A673 (cell line): ENCODE data around the gene SLC12A2. TPM values are rescaled to one million over a fixed set of nuclear protein-coding genes. Genes with fewer than 3 reads are reported as not detected.

Source experiments
- BruUV-seq: library from RNA; stranded (reverse); fragments of 400-500 nt; replicated peaks from 2 replicates; lab custom pipeline; 2021; lab: Mats Ljungman, UMichigan
- CTCF ChIA-PET: fragments of 300-600 bp; sonication (Branson Sonifier 250); formaldehyde crosslinking; loops from one replicate; lab custom pipeline; 2022; ENCODE audit warnings: antibody characterized with exemption; lab: Charles Lee
- POLR2A ChIA-PET: fragments of 300-600 bp; sonication (Branson Sonifier 250); formaldehyde crosslinking; loops from one replicate; lab custom pipeline; 2022; ENCODE audit warnings: antibody characterized with exemption; ENCODE audit not compliant: low non-redundant PET; lab: Charles Lee
- DNase-seq: peaks from one replicate; pipeline ENCODE4 v3.0.0-alpha.2; 2015; ENCODE audit warnings: low spot score
- H3K27ac ChIP-seq: fragments of 200-600 bp; sonication (generic); 2 replicates; pipeline ENCODE4 v1.5.1; 2016; ENCODE audit warnings: mixed run types, low read depth, mild to moderate bottlenecking, mixed read lengths, antibody characterized with exemption, low read length; ENCODE audit not compliant: poor library complexity, severe bottlenecking
- H3K27me3 ChIP-seq: fragments of 200-600 bp; sonication (generic); replicated peaks from 2 replicates; pipeline ENCODE4 v1.6.1; 2017; ENCODE audit warnings: mixed run types, low read depth, mild to moderate bottlenecking, mixed read lengths, antibody characterized with exemption, low read length; ENCODE audit not compliant: insufficient read depth, poor library complexity
- H3K36me3 ChIP-seq: fragments of 200-600 bp; sonication (generic); 2 replicates; pipeline ENCODE4 v1.6.1; 2016; ENCODE audit warnings: mixed run types, mild to moderate bottlenecking, mixed read lengths, antibody characterized with exemption, low read length; ENCODE audit not compliant: insufficient read depth, poor library complexity, severe bottlenecking
- H3K4me1 ChIP-seq: fragments of 200-600 bp; sonication (generic); 2 replicates; pipeline ENCODE4 v1.6.1; 2017; ENCODE audit warnings: mixed run types, mild to moderate bottlenecking, mixed read lengths, antibody characterized with exemption, low read length; ENCODE audit not compliant: insufficient read depth, poor library complexity, severe bottlenecking
- H3K4me3 ChIP-seq: fragments of 200-600 bp; sonication (generic); 2 replicates; pipeline ENCODE4 v1.5.1; 2016; ENCODE audit warnings: low read depth, mixed run types, mild to moderate bottlenecking, mixed read lengths, low read length; ENCODE audit not compliant: poor library complexity, severe bottlenecking
- H3K9me3 ChIP-seq: fragments of 200-600 bp; sonication (generic); 2 replicates; pipeline ENCODE4 v1.6.1; 2016; ENCODE audit warnings: mixed run types, low read depth, mild to moderate bottlenecking, mixed read lengths, antibody characterized with exemption, low read length; ENCODE audit not compliant: poor library complexity, severe bottlenecking
- CTCF ChIP-seq: fragments of 300-800, 200-600 bp; sonication (generic); conservative IDR thresholded peaks from 2 replicates; pipeline ENCODE4 v1.5.1; 2017; ENCODE audit warnings: low read depth, mild to moderate bottlenecking, antibody characterized with exemption, low read length, moderate library complexity, mixed read lengths
- EZH2 ChIP-seq: fragments of 200-600 bp; sonication (generic); IDR thresholded peaks from 2 replicates; pipeline ENCODE4 v1.6.1; 2017; ENCODE audit warnings: borderline replicate concordance, low read depth, mild to moderate bottlenecking, mixed read lengths, antibody characterized with exemption, low read length; ENCODE audit not compliant: poor library complexity, severe bottlenecking
- intact Hi-C: fragments of 100-400 bp; cut with micrococcal nuclease; formaldehyde crosslinking; loops from one replicate; pipeline ENCODE4 v1.10.0; 2022; ENCODE audit not compliant: unreplicated experiment
- total RNA-seq: library from RNA; stranded (reverse); gene quantifications from 2 replicates; pipeline ENCODE4 v1.2.3, GENCODE V29; 2021

Gene SLC12A2
- total RNA-seq, 1 experiment from 2014 or later, result 10.4 TPM

GRCh38 chr5:128143911-128144310 is 60.3 kb downstream of the SLC12A2 start:
- Histone ChIP-seq H3K9me3 (no peaks in the 10 kb centered on the region), H3K4me3 (no peak overlapping the region), H3K27me3 (no peaks in the 10 kb centered on the region), H3K4me1 (no peaks in the 10 kb centered on the region), H3K36me3 (no peaks in the 10 kb centered on the region), H3K27ac (no peak overlapping the region)
- CTCF ChIA-PET, result no interaction called here
- POLR2A ChIA-PET, result no interaction called here
- no peak for DNase-seq
- intact Hi-C loops, result no loop called here
- TF ChIP-seq CTCF, result no peak
- no TSS peak for BruUV-seq

- ChIA-PET POLR2A (no interaction called here), CTCF (no interaction called here)
- no peaks in the 10 kb centered on the region for H3K36me3 ChIP-seq
- no peak for TF ChIP-seq EZH2
- DNase-seq, result no peak
- no TSS peak for BruUV-seq
- H3K27ac ChIP-seq, result no peak overlapping the region
- H3K27me3 ChIP-seq, result no peaks in the 10 kb centered on the region
- no peaks in the 10 kb centered on the region for H3K9me3 ChIP-seq
- no peaks in the 10 kb centered on the region for H3K4me1 ChIP-seq
- intact Hi-C loops, result no loop called here
- H3K4me3 ChIP-seq, result no peak overlapping the region
These were observed 60.9 kb downstream of the SLC12A2 start for GRCh38 chr5:128144491-128144890.

- no peaks in the 10 kb centered on the region for H3K36me3 ChIP-seq
- TF ChIP-seq EZH2 (no peak), CTCF (no peak)
- H3K27me3 ChIP-seq, result no peaks in the 10 kb centered on the region
- H3K4me1 ChIP-seq, result no peaks in the 10 kb centered on the region
- no peak for DNase-seq
- ChIA-PET CTCF (no interaction called here), POLR2A (no interaction called here)
- no peaks in the 10 kb centered on the region for H3K9me3 ChIP-seq
- BruUV-seq, result no TSS peak
- intact Hi-C loops, result no loop called here
- no peak overlapping the region for H3K27ac ChIP-seq
- H3K4me3 ChIP-seq, result no peak overlapping the region
These were observed 63.1 kb downstream of the SLC12A2 start for GRCh38 chr5:128146671-128147070.

- no peak for DNase-seq
- POLR2A ChIA-PET, result no interaction called here
- intact Hi-C loops, result no loop called here
- H3K27ac ChIP-seq, result no peak overlapping the region
- BruUV-seq, result no TSS peak
- CTCF ChIA-PET, result no interaction called here
- no peak overlapping the region for H3K4me3 ChIP-seq
- no peaks in the 10 kb centered on the region for H3K4me1 ChIP-seq
- H3K36me3 ChIP-seq, result no peaks in the 10 kb centered on the region
- peaks cover 5% of the 10 kb centered on the region for H3K9me3 ChIP-seq
- TF ChIP-seq EZH2 (no peak), CTCF (no peak)
- H3K27me3 ChIP-seq, result no peaks in the 10 kb centered on the region
These were observed 71.4 kb downstream of the SLC12A2 start for GRCh38 chr5:128154943-128155342.
